CD14-positive monocyte (primary cell): ENCODE measurements around the gene RYK. TPM values are rescaled to one million over a fixed set of nuclear protein-coding genes. Genes with fewer than 3 reads are reported as not detected.

Experiments
- DNase-seq, 3 donors: peaks; one replicate each; pipeline ENCODE4 v3.0.0-alpha.2; 2011 to 2022
- H2AFZ ChIP-seq: 2 replicates; pipeline ENCODE4 v1.6.0; 2012; ENCODE audit warnings: mild to moderate bottlenecking, low read depth, low read length, inconsistent platforms; ENCODE audit not compliant: insufficient read depth, poor library complexity, severe bottlenecking
- H3K27ac ChIP-seq, 2 donors: 1 replicate in 1 of 2; 2 replicates in 1 of 2; pipeline ENCODE4 v1.5.1; 2012 to 2013; ENCODE audit warnings: low read length in 2 of 2, control low read depth in 1 of 2, inconsistent platforms in 1 of 2, low read depth in 1 of 2, mild to moderate bottlenecking in 1 of 2
- H3K27me3 ChIP-seq, 2 donors: one replicate each; pipeline versions ENCODE4 v1.6.0 to v1.6.1; 2011 to 2013; ENCODE audit warnings: low read length in 2 of 2; ENCODE audit not compliant: control insufficient read depth in 2 of 2, insufficient read depth in 2 of 2
- H3K36me3 ChIP-seq, 2 donors: replicated peaks in 1 of 2; 1 replicate in 1 of 2; 2 replicates in 1 of 2; pipeline versions ENCODE4 v1.5.1 to v1.6.1; 2012 to 2013; ENCODE audit warnings: low read length in 2 of 2, control low read depth in 1 of 2, inconsistent platforms in 1 of 2, mild to moderate bottlenecking in 1 of 2; ENCODE audit not compliant: insufficient read depth in 2 of 2, control insufficient read depth in 1 of 2
- H3K4me1 ChIP-seq, 2 donors: 1 replicate in 1 of 2; 2 replicates in 1 of 2; pipeline versions ENCODE4 v1.5.1 to v1.6.1; 2012 to 2013; ENCODE audit warnings: low read length in 2 of 2, control low read depth in 1 of 2, inconsistent platforms in 1 of 2, mild to moderate bottlenecking in 1 of 2, moderate library complexity in 1 of 2; ENCODE audit not compliant: insufficient read depth in 2 of 2, control insufficient read depth in 1 of 2
- H3K4me2 ChIP-seq: replicated peaks from 2 replicates; pipeline ENCODE3; 2012; ENCODE audit warnings: low read length, moderate library complexity, mild to moderate bottlenecking; ENCODE audit not compliant: poor library complexity, severe bottlenecking; ENCODE audit errors: extremely low read depth
- H3K4me3 ChIP-seq, 3 experiments: fragments of 200-600 bp in 1 of 3; sonication (generic) in 1 of 3; replicated peaks in 1 of 3; 1 replicate in 2 of 3; 2 replicates in 1 of 3; pipeline ENCODE4 v1.5.1; 2011 to 2013; ENCODE audit warnings: low read length in 3 of 3, mild to moderate bottlenecking in 3 of 3, control low read depth in 2 of 3, low read depth in 2 of 3, inconsistent platforms in 1 of 3, moderate library complexity in 1 of 3
- H3K79me2 ChIP-seq: 2 replicates; pipeline ENCODE4 v1.6.0; 2012; ENCODE audit warnings: mild to moderate bottlenecking, control low read depth, inconsistent platforms, low read length, moderate library complexity; ENCODE audit not compliant: insufficient read depth
- H3K9ac ChIP-seq: 2 replicates; pipeline ENCODE4 v1.6.0; 2017; ENCODE audit warnings: low read length, mild to moderate bottlenecking; ENCODE audit not compliant: insufficient read depth, poor library complexity, severe bottlenecking
- H3K9me3 ChIP-seq, 2 donors: replicated peaks in 1 of 2; 1 replicate in 1 of 2; 2 replicates in 1 of 2; pipeline versions ENCODE4 v1.5.1 to v1.6.1; 2012 to 2013; ENCODE audit warnings: low read length in 2 of 2, control low read depth in 1 of 2; ENCODE audit not compliant: control insufficient read depth in 1 of 2, insufficient read depth in 1 of 2
- H4K20me1 ChIP-seq: 2 replicates; pipeline ENCODE4 v1.6.0; 2012; ENCODE audit warnings: mild to moderate bottlenecking, low read length, control low read depth, moderate library complexity; ENCODE audit not compliant: insufficient read depth
- H3K27ac Mint-ChIP-seq, 7 donors: one replicate each; pipeline ENCODE4 v1.8.0; 2020; ENCODE audit warnings: mild to moderate bottlenecking in 7 of 7, mixed read lengths in 7 of 7, moderate library complexity in 6 of 7, inconsistent platforms in 2 of 7
- H3K27me3 Mint-ChIP-seq, 3 donors: one replicate each; pipeline ENCODE4 v1.8.0; 2021 to 2022; ENCODE audit warnings: low read depth in 3 of 3, mild to moderate bottlenecking in 3 of 3, mixed read lengths in 3 of 3, moderate library complexity in 3 of 3, inconsistent platforms in 1 of 3
- H3K36me3 Mint-ChIP-seq, 2 donors: one replicate each; pipeline ENCODE4 v1.8.0; 2020; ENCODE audit warnings: mixed read lengths in 2 of 2, inconsistent platforms in 1 of 2, mild to moderate bottlenecking in 1 of 2
- H3K4me1 Mint-ChIP-seq: one replicate; pipeline ENCODE4 v1.8.0; 2020; ENCODE audit warnings: mild to moderate bottlenecking, mixed read lengths
- H3K4me3 Mint-ChIP-seq, 2 donors: one replicate each; pipeline ENCODE4 v1.8.0; 2020; ENCODE audit warnings: mild to moderate bottlenecking in 2 of 2, mixed read lengths in 2 of 2, moderate library complexity in 1 of 2
- H3K9me3 Mint-ChIP-seq, 7 donors: one replicate each; pipeline ENCODE4 v1.8.0; 2020 to 2022; ENCODE audit warnings: mixed read lengths in 7 of 7, mild to moderate bottlenecking in 6 of 7, moderate library complexity in 6 of 7, inconsistent platforms in 2 of 7
- WGBS: methylation state at CpG from one replicate; pipeline ENCODE4 v1.1.5; 2013; ENCODE audit warnings: missing lambda C conversion rate; ENCODE audit not compliant: insufficient coverage; 5-methylcytosine and 5-hydroxymethylcytosine counted together
- intact Hi-C, 2 donors: fragments of 100-400 bp; cut with micrococcal nuclease; formaldehyde crosslinking; loops; one replicate each; pipeline versions ENCODE4 v1.15.0 to v1.15.1; 2023
- polyA plus RNA-seq, 3 donors: library from polyadenylated mRNA; depleted of rRNA in 1 of 3; unstranded in 2 of 3; stranded (reverse) in 1 of 3; fragments of 300-500 nt in 2 of 3; fragments of >200 nt in 1 of 3; fragmentation: Illumina TruSeq in 2 of 3; gene quantifications; 1 replicate in 2 of 3; 2 replicates in 1 of 3; pipeline ENCODE4 v1.2.3, GENCODE V29; 2012 to 2021
- TF ChIP-seq, protein P1 (sequence below): fragments of 200-600 bp; IDR thresholded peaks from one replicate; pipeline ENCODE4 v1.8.0; 2022; ENCODE audit warnings: antibody characterized with exemption, mild to moderate bottlenecking

RYK gene
- polyA plus RNA-seq, 3 donors = 3.5 to 14.2 (median 5.0) TPM

- H2AFZ ChIP-seq = no peak overlapping the region
- H3K4me1 ChIP-seq = peaks cover 11 to 33% of the 10 kb centered on the region in 2 donors
- peaks cover 0 to 6% of the 10 kb centered on the region in 2 donors for H3K36me3 Mint-ChIP-seq
- no peak overlapping the region for H3K27ac Mint-ChIP-seq
- H3K79me2 ChIP-seq = peaks cover 61% of the 10 kb centered on the region
- peaks cover 58% of the 10 kb centered on the region for H3K4me1 Mint-ChIP-seq
- H3K9ac ChIP-seq = no peak overlapping the region
- H3K36me3 ChIP-seq = no peaks in the 10 kb centered on the region
- H4K20me1 ChIP-seq = peaks cover 84% of the 10 kb centered on the region
- intact Hi-C loops = no loop called here
- H3K9me3 Mint-ChIP-seq = peaks cover 0 to 3% (median 0%) of the 10 kb centered on the region in 7 donors
- H3K27me3 Mint-ChIP-seq = peaks cover 0 to 9% (median 2%) of the 10 kb centered on the region in 3 donors
- no peak overlapping the region for H3K27ac ChIP-seq
- DNase-seq = no peak
- WGBS = no CpG with 5 or more reads among the region's 2 CpGs
- no peaks in the 10 kb centered on the region for H3K27me3 ChIP-seq
- H3K9me3 ChIP-seq = no peaks in the 10 kb centered on the region
- H3K4me2 ChIP-seq = no peak overlapping the region
- TF ChIP-seq, protein P1, sequence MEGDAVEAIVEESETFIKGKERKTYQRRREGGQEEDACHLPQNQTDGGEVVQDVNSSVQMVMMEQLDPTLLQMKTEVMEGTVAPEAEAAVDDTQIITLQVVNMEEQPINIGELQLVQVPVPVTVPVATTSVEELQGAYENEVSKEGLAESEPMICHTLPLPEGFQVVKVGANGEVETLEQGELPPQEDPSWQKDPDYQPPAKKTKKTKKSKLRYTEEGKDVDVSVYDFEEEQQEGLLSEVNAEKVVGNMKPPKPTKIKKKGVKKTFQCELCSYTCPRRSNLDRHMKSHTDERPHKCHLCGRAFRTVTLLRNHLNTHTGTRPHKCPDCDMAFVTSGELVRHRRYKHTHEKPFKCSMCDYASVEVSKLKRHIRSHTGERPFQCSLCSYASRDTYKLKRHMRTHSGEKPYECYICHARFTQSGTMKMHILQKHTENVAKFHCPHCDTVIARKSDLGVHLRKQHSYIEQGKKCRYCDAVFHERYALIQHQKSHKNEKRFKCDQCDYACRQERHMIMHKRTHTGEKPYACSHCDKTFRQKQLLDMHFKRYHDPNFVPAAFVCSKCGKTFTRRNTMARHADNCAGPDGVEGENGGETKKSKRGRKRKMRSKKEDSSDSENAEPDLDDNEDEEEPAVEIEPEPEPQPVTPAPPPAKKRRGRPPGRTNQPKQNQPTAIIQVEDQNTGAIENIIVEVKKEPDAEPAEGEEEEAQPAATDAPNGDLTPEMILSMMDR = no peak
- no peak overlapping the region for H3K4me3 Mint-ChIP-seq
- no peak overlapping the region for H3K4me3 ChIP-seq
Measured at GRCh38 chr3:134244921-134245320, 5.7 kb downstream of the RYK start.

- Mint-ChIP-seq H3K27me3 (peaks cover 0 to 5% (median 0%) of the 10 kb centered on the region in 3 donors), H3K36me3 (peaks cover 0 to 6% of the 10 kb centered on the region in 2 donors), H3K9me3 (peaks cover 0 to 3% (median 0%) of the 10 kb centered on the region in 7 donors), H3K4me1 (peaks cover 53% of the 10 kb centered on the region), H3K27ac (no peak overlapping the region), H3K4me3 (no peak overlapping the region)
- Histone ChIP-seq H3K79me2 (peaks cover 66% of the 10 kb centered on the region), H3K4me2 (no peak overlapping the region), H3K36me3 (no peaks in the 10 kb centered on the region), H3K4me3 (no peak overlapping the region), H3K27me3 (no peaks in the 10 kb centered on the region), H4K20me1 (peaks cover 93% of the 10 kb centered on the region), H3K9ac (no peak overlapping the region), H3K4me1 (peaks cover 13 to 31% of the 10 kb centered on the region in 2 donors), H3K27ac (no peak overlapping the region), H3K9me3 (no peaks in the 10 kb centered on the region), H2AFZ (no peak overlapping the region)
- TF ChIP-seq, protein P1 = no peak
- 67% methylated on average over 3 of the region's 3 CpGs for WGBS
- intact Hi-C loops = no loop called here
- DNase-seq = peak in 2 of 3 donors; percentile 7 to 20
Measured at GRCh38 chr3:134242649-134243617, 7.7 kb downstream of the RYK start.
